ENCODE measurements around the gene MYO1F. TPM values are rescaled to one million over a fixed set of nuclear protein-coding genes. Genes with fewer than 3 reads are reported as not detected.
"Not testable (repeated sequence)": the region's sequence is repeated elsewhere in the genome, so short reads cannot be mapped to it uniquely, and the experiment has no call there.

The MYO1F gene
- total and polyA plus RNA-seq, 12 donors, result 1.7 to 62.5 (median 19.4) TPM

- Histone ChIP-seq H3K27ac (peak overlapping the region in 1 of 5 donors; percentile 41), H3K4me3 (no peak overlapping the region), H3K27me3 (no peaks in the 10 kb centered on the region), H3K36me3 (replicated peaks in 1 of 2) (no peaks in the 10 kb centered on the region), H3K9me3 (replicated peaks in 1 of 3) (no peaks in the 10 kb centered on the region), H3K4me1 (replicated peaks in 1 of 2) (no peaks in the 10 kb centered on the region)
- DNase-seq, result peak in 4 of 7 donors; percentile 35 to 67 (median 58)
- 57 to 64% (median 63%) methylated on average over 3 to 5 of the region's 5 CpGs for WGBS, 4 donors
- intact Hi-C loops (cut with DNase I), result no loop called here
- no peak for TF ChIP-seq POLR2A (IDR thresholded peaks at IDR 0.05)
- TF ChIP-seq CTCF (IDR thresholded peaks at IDR 0.05), result no peak
These were observed 8.0 kb downstream of the MYO1F start for GRCh38 chr19:8569066-8569771.

- no peak for TF ChIP-seq CTCF (IDR thresholded peaks at IDR 0.05)
- no peak for TF ChIP-seq POLR2A (IDR thresholded peaks at IDR 0.05)
- H3K27ac ChIP-seq, result peak overlapping the region in 1 of 5 donors; percentile 68
- H3K9me3 ChIP-seq (replicated peaks in 1 of 3), result no peaks in the 10 kb centered on the region
- H3K4me3 ChIP-seq, result no peak overlapping the region
- DNase-seq, result peak in 4 of 7 donors; percentile 31 to 57 (median 45)
- intact Hi-C loops (cut with DNase I), result no loop called here
- H3K36me3 ChIP-seq (replicated peaks in 1 of 2), result no peaks in the 10 kb centered on the region
- no peaks in the 10 kb centered on the region for H3K4me1 ChIP-seq (replicated peaks in 1 of 2)
- no peaks in the 10 kb centered on the region for H3K27me3 ChIP-seq
- WGBS, 4 donors, result 77 to 88% (median 80%) methylated on average over 10 to 15 of the region's 15 CpGs
These were observed 9.6 kb downstream of the MYO1F start for GRCh38 chr19:8567522-8568172.

- Histone ChIP-seq H3K36me3 (replicated peaks in 1 of 2) (no peaks in the 10 kb centered on the region), H3K27me3 (no peaks in the 10 kb centered on the region), H3K4me1 (replicated peaks in 1 of 2) (no peaks in the 10 kb centered on the region), H3K27ac (no peak overlapping the region), H3K4me3 (no peak overlapping the region), H3K9me3 (replicated peaks in 1 of 3) (no peaks in the 10 kb centered on the region)
- DNase-seq, result no peak
- no peak for TF ChIP-seq CTCF (IDR thresholded peaks at IDR 0.05)
- TF ChIP-seq POLR2A (IDR thresholded peaks at IDR 0.05), result no peak
- WGBS, 4 donors, result 72 to 94% (median 86%) methylated on average over 7 of the region's 7 CpGs
- intact Hi-C loops (cut with DNase I), result no loop called here
These were observed 10.4 kb downstream of the MYO1F start for GRCh38 chr19:8566855-8567254.

- H3K4me1 ChIP-seq (replicated peaks in 1 of 2); H3K36me3 ChIP-seq (replicated peaks in 1 of 2); intact Hi-C loops (cut with DNase I); H3K27me3 ChIP-seq; H3K27ac ChIP-seq; H3K4me3 ChIP-seq; H3K9me3 ChIP-seq (replicated peaks in 1 of 3); DNase-seq: not testable (repeated sequence)
- WGBS, 4 donors, result 75 to 81% (median 77%) methylated on average over 8 of the region's 8 CpGs
These were observed 12.4 kb downstream of the MYO1F start for GRCh38 chr19:8564866-8565265.
